ENCODE results near the gene TTC23L. TPM values are rescaled to one million over a fixed set of nuclear protein-coding genes. Genes with fewer than 3 reads are reported as not detected.

TTC23L gene
- total and polyA plus RNA-seq, 2 experiments from 2014 or later: 0.07 TPM; not detected in 1

- Histone ChIP-seq H3K27ac (peak within 1 kb of the TSS; percentile 92), H3K9me2 (replicated peaks; ENCODE audit: insufficient read depth) (no peaks in the 10 kb centered on the region), H3K4me3 (peak within 1 kb of the TSS; percentile 88), H3K79me2 (peaks cover 85% of the 10 kb centered on the region), H3K4me2 (peak within 1 kb of the TSS; percentile 90), H3K36me3 (replicated peaks; ENCODE audit: insufficient read depth, low read depth) (no peaks in the 10 kb centered on the region), H3K27me3 (no peaks in the 10 kb centered on the region), H4K20me1 (ENCODE audit: insufficient read depth, poor library complexity, severe bottlenecking) (no peaks in the 10 kb centered on the region), H2AFZ (peak within 1 kb of the TSS; percentile 83), H3K4me1 (ENCODE audit: insufficient read depth) (peaks cover 15% of the 10 kb centered on the region), H3K9me3 (ENCODE audit: low read depth) (no peaks in the 10 kb centered on the region)
- peak; percentile 98 for DNase-seq (ENCODE audit: low spot score)
- TF ChIP-seq EZH2phosphoT487 (IDR thresholded peaks at IDR 0.05; ENCODE audit: low read depth, severe bottlenecking, unreplicated experiment) (no peak), EZH2 (IDR thresholded peaks at IDR 0.05; ENCODE audit: borderline replicate concordance) (no peak), CTCF (IDR thresholded peaks at IDR 0.05; ENCODE audit: poor library complexity) (peak; percentile 31)
- 3% methylated on average over 66 of the region's 67 CpGs for WGBS (ENCODE audit: low lambda C conversion rate, missing lambda C conversion rate)
Measured at GRCh38 chr5:34915139-34915855, 76.3 kb downstream of the TTC23L start, which contains the start of the genes BRIX1 and RAD1. BRIX1 (plus strand) TSS chr5:34915711; CDS start chr5:34915739, 28 bp downstream. RAD1 (minus strand) TSS chr5:34915504; CDS start chr5:34914892, 612 bp downstream.

- Histone ChIP-seq H3K27me3 (no peaks in the 10 kb centered on the region), H3K4me2 (peak overlapping the region; percentile 90), H2AFZ (peak overlapping the region; percentile 83), H3K4me1 (ENCODE audit: insufficient read depth) (peaks cover 15% of the 10 kb centered on the region), H3K79me2 (peaks cover 88% of the 10 kb centered on the region), H4K20me1 (ENCODE audit: insufficient read depth, poor library complexity, severe bottlenecking) (no peaks in the 10 kb centered on the region), H3K9me2 (replicated peaks; ENCODE audit: insufficient read depth) (no peaks in the 10 kb centered on the region), H3K27ac (peak overlapping the region; percentile 75), H3K36me3 (replicated peaks; ENCODE audit: insufficient read depth, low read depth) (no peaks in the 10 kb centered on the region), H3K9me3 (ENCODE audit: low read depth) (no peaks in the 10 kb centered on the region), H3K4me3 (peak overlapping the region; percentile 85)
- peak; percentile 20 for DNase-seq (ENCODE audit: low spot score)
- WGBS (ENCODE audit: low lambda C conversion rate, missing lambda C conversion rate): under 1% methylated on average over 20 of the region's 20 CpGs
- no peak for TF ChIP-seq EZH2 (IDR thresholded peaks at IDR 0.05; ENCODE audit: borderline replicate concordance)
- TF ChIP-seq EZH2phosphoT487 (IDR thresholded peaks at IDR 0.05; ENCODE audit: low read depth, severe bottlenecking, unreplicated experiment): no peak
- no peak for TF ChIP-seq CTCF (IDR thresholded peaks at IDR 0.05; ENCODE audit: poor library complexity)
Measured at GRCh38 chr5:34915856-34916192, 76.9 kb downstream of the TTC23L start.

GRCh38 chr5:34916518-34916917 is 77.6 kb downstream of the TTC23L start:
- 10% methylated on average over 6 of the region's 6 CpGs for WGBS (ENCODE audit: low lambda C conversion rate, missing lambda C conversion rate)
- Histone ChIP-seq H3K9me3 (ENCODE audit: low read depth) (no peaks in the 10 kb centered on the region), H4K20me1 (ENCODE audit: insufficient read depth, poor library complexity, severe bottlenecking) (no peaks in the 10 kb centered on the region), H2AFZ (peak overlapping the region; percentile 10), H3K27ac (no peak overlapping the region), H3K4me1 (ENCODE audit: insufficient read depth) (peaks cover 15% of the 10 kb centered on the region), H3K36me3 (replicated peaks; ENCODE audit: insufficient read depth, low read depth) (no peaks in the 10 kb centered on the region), H3K4me2 (peak overlapping the region; percentile 90), H3K27me3 (no peaks in the 10 kb centered on the region), H3K4me3 (peak overlapping the region; percentile 85), H3K9me2 (replicated peaks; ENCODE audit: insufficient read depth) (no peaks in the 10 kb centered on the region), H3K79me2 (peaks cover 86% of the 10 kb centered on the region)
- TF ChIP-seq EZH2phosphoT487 (IDR thresholded peaks at IDR 0.05; ENCODE audit: low read depth, severe bottlenecking, unreplicated experiment) (no peak), EZH2 (IDR thresholded peaks at IDR 0.05; ENCODE audit: borderline replicate concordance) (no peak), CTCF (IDR thresholded peaks at IDR 0.05; ENCODE audit: poor library complexity) (no peak)
- no peak for DNase-seq (ENCODE audit: low spot score)
